ENCODE measurements around the gene HUWE1. TPM values are rescaled to one million over a fixed set of nuclear protein-coding genes. Genes with fewer than 3 reads are reported as not detected.

HUWE1 gene
- total and polyA plus RNA-seq, 2 donors (not counting 1 experiment from before 2014, with no cell fraction given): 45.2 to 210 TPM

- Mint-ChIP-seq H3K4me3 (no peak overlapping the region), H3K9me3 (ENCODE audit: insufficient read depth) (no peaks in the 10 kb centered on the region), H3K27me3 (no peaks in the 10 kb centered on the region), H3K4me1 (peaks cover 3% of the 10 kb centered on the region), H3K27ac (no peak overlapping the region)
- Histone ChIP-seq H3K79me2 (ENCODE audit: control insufficient read depth, insufficient read depth, low read length) (no peaks in the 10 kb centered on the region), H3K4me2 (replicated peaks; ENCODE audit: low read depth, low read length, poor library complexity, severe bottlenecking) (no peak overlapping the region), H3K27me3 (replicated peaks in 1 of 4; ENCODE audit: control extremely low read depth in 1 of 4, control insufficient read depth in 3 of 4, insufficient read depth in 4 of 4, low read length in 3 of 4) (no peaks in the 10 kb centered on the region), H3K9me3 (ENCODE audit: control extremely low read depth in 1 of 3, control insufficient read depth in 2 of 3, insufficient read depth in 1 of 3, low read length in 2 of 3) (no peaks in the 10 kb centered on the region), H2AFZ (ENCODE audit: insufficient read depth, low read depth, low read length, poor library complexity, severe bottlenecking) (no peak overlapping the region), H3K4me3 (ENCODE audit: control extremely low read depth in 1 of 5, extremely low read depth in 1 of 5, insufficient read depth in 1 of 5, low read depth in 2 of 5, low read length in 4 of 5) (no peak overlapping the region), H3K9ac (ENCODE audit: low read length) (no peak overlapping the region), H4K20me1 (ENCODE audit: control insufficient read depth, insufficient read depth, low read length, poor library complexity, severe bottlenecking) (no peaks in the 10 kb centered on the region), H3K36me3 (replicated peaks in 1 of 2; ENCODE audit: control extremely low read depth in 1 of 2, control insufficient read depth in 1 of 2, extremely low read depth in 1 of 2, insufficient read depth in 2 of 2, low read length in 1 of 2) (peaks cover 0 to 70% of the 10 kb centered on the region in 2 experiments), H3K27ac (ENCODE audit: low read length in 2 of 2) (no peak overlapping the region), H3K4me1 (ENCODE audit: control insufficient read depth in 2 of 2, insufficient read depth in 2 of 2, low read length in 2 of 2) (no peaks in the 10 kb centered on the region)
- TF ChIP-seq EZH2 (IDR thresholded peaks at IDR 0.05; ENCODE audit: borderline replicate concordance, insufficient read depth, low read depth, low read length, poor library complexity, severe bottlenecking): no peak
- TF ChIP-seq, protein P1, sequence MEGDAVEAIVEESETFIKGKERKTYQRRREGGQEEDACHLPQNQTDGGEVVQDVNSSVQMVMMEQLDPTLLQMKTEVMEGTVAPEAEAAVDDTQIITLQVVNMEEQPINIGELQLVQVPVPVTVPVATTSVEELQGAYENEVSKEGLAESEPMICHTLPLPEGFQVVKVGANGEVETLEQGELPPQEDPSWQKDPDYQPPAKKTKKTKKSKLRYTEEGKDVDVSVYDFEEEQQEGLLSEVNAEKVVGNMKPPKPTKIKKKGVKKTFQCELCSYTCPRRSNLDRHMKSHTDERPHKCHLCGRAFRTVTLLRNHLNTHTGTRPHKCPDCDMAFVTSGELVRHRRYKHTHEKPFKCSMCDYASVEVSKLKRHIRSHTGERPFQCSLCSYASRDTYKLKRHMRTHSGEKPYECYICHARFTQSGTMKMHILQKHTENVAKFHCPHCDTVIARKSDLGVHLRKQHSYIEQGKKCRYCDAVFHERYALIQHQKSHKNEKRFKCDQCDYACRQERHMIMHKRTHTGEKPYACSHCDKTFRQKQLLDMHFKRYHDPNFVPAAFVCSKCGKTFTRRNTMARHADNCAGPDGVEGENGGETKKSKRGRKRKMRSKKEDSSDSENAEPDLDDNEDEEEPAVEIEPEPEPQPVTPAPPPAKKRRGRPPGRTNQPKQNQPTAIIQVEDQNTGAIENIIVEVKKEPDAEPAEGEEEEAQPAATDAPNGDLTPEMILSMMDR (IDR thresholded peaks at IDR 0.05): no peak
- CTCF ChIA-PET: no interaction called here
- no peak for DNase-seq
- intact Hi-C loops (cut with micrococcal nuclease): no loop called here
- ATAC-seq (ENCODE audit: low read depth): no peak
- POLR2A ChIA-PET: no interaction called here
Measured at GRCh38 chrX:53571494-53571893, 115.0 kb downstream of the HUWE1 start.

DNA sequence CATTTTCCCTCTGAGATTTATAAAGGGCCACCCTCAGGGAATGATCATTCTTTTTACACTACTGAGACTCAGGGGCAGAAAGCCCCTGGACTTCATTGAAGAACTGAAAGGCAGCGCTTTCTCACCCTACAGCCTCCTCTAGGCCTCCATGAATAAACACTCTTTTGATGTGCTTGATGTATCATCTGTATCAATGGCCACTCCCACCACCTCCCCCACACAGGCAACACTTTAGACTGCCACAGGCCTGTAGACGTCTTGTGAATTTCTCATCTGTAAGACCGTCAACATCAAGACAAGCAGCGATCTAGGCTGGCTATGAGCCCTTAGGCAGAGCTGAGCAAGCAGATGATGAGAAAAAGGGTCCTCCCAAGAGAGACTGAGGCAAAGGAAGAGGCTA lies 123.2 kb downstream of the HUWE1 start:
- intact Hi-C loops (cut with micrococcal nuclease): no loop called here
- TF ChIP-seq EZH2 (IDR thresholded peaks at IDR 0.05; ENCODE audit: borderline replicate concordance, insufficient read depth, low read depth, low read length, poor library complexity, severe bottlenecking): no peak
- TF ChIP-seq, protein P1 (IDR thresholded peaks at IDR 0.05): no peak
- ChIA-PET CTCF (no interaction called here), POLR2A (no interaction called here)
- Histone ChIP-seq H2AFZ (ENCODE audit: insufficient read depth, low read depth, low read length, poor library complexity, severe bottlenecking) (no peak overlapping the region), H4K20me1 (ENCODE audit: control insufficient read depth, insufficient read depth, low read length, poor library complexity, severe bottlenecking) (no peaks in the 10 kb centered on the region), H3K4me1 (ENCODE audit: control insufficient read depth in 2 of 2, insufficient read depth in 2 of 2, low read length in 2 of 2) (no peaks in the 10 kb centered on the region), H3K9me3 (ENCODE audit: control extremely low read depth in 1 of 3, control insufficient read depth in 2 of 3, insufficient read depth in 1 of 3, low read length in 2 of 3) (no peaks in the 10 kb centered on the region), H3K9ac (ENCODE audit: low read length) (no peak overlapping the region), H3K4me2 (replicated peaks; ENCODE audit: low read depth, low read length, poor library complexity, severe bottlenecking) (no peak overlapping the region), H3K27me3 (replicated peaks in 1 of 4; ENCODE audit: control extremely low read depth in 1 of 4, control insufficient read depth in 3 of 4, insufficient read depth in 4 of 4, low read length in 3 of 4) (no peaks in the 10 kb centered on the region), H3K79me2 (ENCODE audit: control insufficient read depth, insufficient read depth, low read length) (no peaks in the 10 kb centered on the region), H3K27ac (ENCODE audit: low read length in 2 of 2) (no peak overlapping the region), H3K36me3 (replicated peaks in 1 of 2; ENCODE audit: control extremely low read depth in 1 of 2, control insufficient read depth in 1 of 2, extremely low read depth in 1 of 2, insufficient read depth in 2 of 2, low read length in 1 of 2) (peaks cover 0 to 87% of the 10 kb centered on the region in 2 experiments), H3K4me3 (ENCODE audit: control extremely low read depth in 1 of 5, extremely low read depth in 1 of 5, insufficient read depth in 1 of 5, low read depth in 2 of 5, low read length in 4 of 5) (no peak overlapping the region)
- no peak overlapping the region for H3K4me3 Mint-ChIP-seq
- DNase-seq: no peak
- no peaks in the 10 kb centered on the region for H3K9me3 Mint-ChIP-seq (ENCODE audit: insufficient read depth)
- WGBS (ENCODE audit: insufficient coverage): 100% methylated on average over 3 of the region's 4 CpGs
- H3K4me1 Mint-ChIP-seq: no peaks in the 10 kb centered on the region
- ATAC-seq (ENCODE audit: low read depth): no peak
- H3K27me3 Mint-ChIP-seq: no peaks in the 10 kb centered on the region
- H3K27ac Mint-ChIP-seq: no peak overlapping the region
